Fibroblast of skin of scalp (primary cell): ENCODE measurements around the gene OSBPL2.

Source experiments
- DNase-seq: peaks from one replicate; pipeline ENCODE4 v3.0.0-alpha.2; 2013

Gene OSBPL2

GRCh38 chr20:62236766-62237513 is 1.4 kb upstream of the OSBPL2 start:
- no peak for DNase-seq

GRCh38 chr20:62237514-62237800 is 864 bp upstream of the OSBPL2 start:
- no peak for DNase-seq

GRCh38 chr20:62238569-62239277 is 402 bp downstream of the OSBPL2 start:
- no peak for DNase-seq

GRCh38 chr20:62239278-62239879 is 1.1 kb downstream of the OSBPL2 start:
- no peak for DNase-seq

- no peak for DNase-seq
Observed at GRCh38 chr20:62240020-62240685, 1.8 kb downstream of the OSBPL2 start.

GRCh38 chr20:62241506-62241905 is 3.2 kb downstream of the OSBPL2 start:
- DNase-seq: no peak

GRCh38 chr20:62242176-62242575 is 3.9 kb downstream of the OSBPL2 start:
- no peak for DNase-seq

- DNase-seq: no peak
Observed at GRCh38 chr20:62243106-62243505, 4.8 kb downstream of the OSBPL2 start.

- no peak for DNase-seq
Observed at GRCh38 chr20:62243906-62244515, 5.7 kb downstream of the OSBPL2 start.

GRCh38 chr20:62244644-62245108 is 6.4 kb downstream of the OSBPL2 start:
- no peak for DNase-seq

GRCh38 chr20:62245911-62246280 is 7.6 kb downstream of the OSBPL2 start:
- DNase-seq: no peak

- DNase-seq: no peak
Observed at GRCh38 chr20:62246431-62246830, 8.1 kb downstream of the OSBPL2 start.

GRCh38 chr20:62246872-62247652 is 8.7 kb downstream of the OSBPL2 start:
- no peak for DNase-seq

- DNase-seq: no peak
Observed at GRCh38 chr20:62248890-62249560, 10.7 kb downstream of the OSBPL2 start.

GRCh38 chr20:62252342-62252966 is 14.1 kb downstream of the OSBPL2 start:
- peak; percentile 19 for DNase-seq

GRCh38 chr20:62253398-62253797 is 15.1 kb downstream of the OSBPL2 start:
- DNase-seq: no peak

- DNase-seq: no peak
Observed at GRCh38 chr20:62254021-62254724, 15.9 kb downstream of the OSBPL2 start.

GRCh38 chr20:62255976-62256375 is 17.7 kb downstream of the OSBPL2 start:
- no peak for DNase-seq

- peak; percentile 75 for DNase-seq
Observed at GRCh38 chr20:62258499-62259293, 20.4 kb downstream of the OSBPL2 start.

- no peak for DNase-seq
Observed at GRCh38 chr20:62259294-62259565, 20.9 kb downstream of the OSBPL2 start.
